Colon (tissue), 2 donors: ENCODE measurements around the gene NR6A1.

ENCODE experiments used
- FAIRE-seq: peaks from 2 replicates; lab custom pipeline; 2012; peaks lifted over from hg19 to GRCh38; lab: Jason Lieb, UNC
- donor health status: control.
- donor health status: control.

Gene NR6A1

DNA sequence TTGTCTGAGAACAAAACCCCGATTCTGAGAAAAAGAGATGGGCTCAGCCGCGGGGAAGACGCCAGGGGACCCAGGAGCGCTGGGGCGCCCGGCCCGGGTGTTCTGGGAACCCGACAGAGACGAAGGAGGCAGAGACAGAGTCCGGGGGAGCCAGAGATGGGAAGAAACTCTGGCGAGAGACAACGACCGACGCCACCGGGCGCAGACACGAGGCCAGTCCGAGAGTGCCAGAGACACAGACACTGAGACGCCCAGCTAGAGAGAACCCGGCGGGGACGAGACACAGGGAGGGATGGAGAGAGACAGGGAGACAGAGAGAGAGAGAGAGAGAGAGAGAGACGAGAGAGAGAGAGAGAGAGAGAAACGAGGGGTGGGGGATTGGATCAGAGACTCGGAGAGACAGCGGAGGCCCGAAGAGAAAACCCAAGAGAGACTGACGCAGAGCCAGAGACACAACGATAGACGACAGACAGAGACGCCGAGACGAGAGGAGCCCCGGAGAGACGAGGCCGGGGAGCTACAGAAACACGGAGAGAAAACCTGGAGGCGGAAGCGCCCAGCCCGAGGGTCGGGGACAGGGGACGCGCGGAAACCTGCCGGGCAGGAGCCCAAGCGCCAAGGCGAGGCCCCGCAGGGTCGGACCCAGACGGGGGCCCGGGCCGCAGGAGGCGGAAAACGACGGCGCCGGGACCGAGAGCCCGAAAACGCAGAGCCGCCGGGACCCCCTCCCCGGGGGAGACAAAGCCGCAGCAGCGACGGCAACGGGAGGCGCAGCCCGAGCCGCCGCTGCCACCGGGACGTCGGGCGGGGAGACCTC, 267.2 kb downstream of the NR6A1 start:
- FAIRE-seq = no peak

DNA sequence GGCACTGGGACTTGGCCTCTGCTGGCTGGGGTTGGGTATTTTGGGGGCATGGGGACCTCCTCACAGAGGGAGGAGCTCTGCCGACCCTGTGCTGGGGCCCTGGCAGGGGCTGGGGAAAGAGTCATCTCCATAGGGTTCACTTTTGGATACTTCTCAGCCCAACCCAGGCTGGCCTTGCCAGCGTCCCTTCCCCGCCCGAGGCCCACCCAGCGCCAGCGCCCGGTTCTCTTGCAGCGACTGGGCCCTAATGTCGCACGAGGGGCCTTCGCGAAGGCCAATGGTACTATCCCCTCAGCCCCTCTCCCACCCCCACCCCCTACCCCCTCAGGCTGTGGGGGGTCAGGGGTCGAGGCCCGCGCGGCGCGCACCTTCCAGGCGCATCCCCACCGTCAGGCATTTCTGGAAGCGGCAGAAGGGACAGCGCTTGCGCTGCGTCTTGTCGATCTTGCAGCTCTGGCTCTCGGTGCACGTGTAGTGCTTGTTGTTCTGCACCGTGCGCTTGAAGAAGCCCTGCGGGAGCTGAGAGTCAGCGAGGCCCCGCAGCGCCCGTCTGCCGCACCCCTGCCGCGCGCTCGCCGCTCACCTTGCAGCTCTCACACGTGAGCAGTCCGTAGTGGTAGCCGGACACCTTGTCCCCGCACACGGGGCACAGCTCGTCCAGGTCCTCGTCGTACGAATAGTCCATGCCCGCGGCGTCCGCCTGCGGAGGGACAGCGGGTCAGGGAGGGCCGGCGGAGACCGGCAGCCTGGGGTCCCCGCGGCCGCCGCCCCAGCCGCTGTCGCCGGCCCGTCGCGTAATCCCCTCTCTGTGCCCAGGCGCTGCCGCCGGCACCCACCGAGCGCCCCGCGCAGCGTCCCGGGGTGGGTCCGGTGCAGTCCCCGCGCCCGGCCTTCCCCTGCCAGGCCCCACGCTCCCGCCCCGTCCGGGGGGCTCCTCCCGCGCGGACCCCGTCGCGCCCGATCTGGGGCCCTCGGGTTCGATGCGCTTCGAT, 268.1 kb downstream of the NR6A1 start:
- FAIRE-seq = no peak

DNA sequence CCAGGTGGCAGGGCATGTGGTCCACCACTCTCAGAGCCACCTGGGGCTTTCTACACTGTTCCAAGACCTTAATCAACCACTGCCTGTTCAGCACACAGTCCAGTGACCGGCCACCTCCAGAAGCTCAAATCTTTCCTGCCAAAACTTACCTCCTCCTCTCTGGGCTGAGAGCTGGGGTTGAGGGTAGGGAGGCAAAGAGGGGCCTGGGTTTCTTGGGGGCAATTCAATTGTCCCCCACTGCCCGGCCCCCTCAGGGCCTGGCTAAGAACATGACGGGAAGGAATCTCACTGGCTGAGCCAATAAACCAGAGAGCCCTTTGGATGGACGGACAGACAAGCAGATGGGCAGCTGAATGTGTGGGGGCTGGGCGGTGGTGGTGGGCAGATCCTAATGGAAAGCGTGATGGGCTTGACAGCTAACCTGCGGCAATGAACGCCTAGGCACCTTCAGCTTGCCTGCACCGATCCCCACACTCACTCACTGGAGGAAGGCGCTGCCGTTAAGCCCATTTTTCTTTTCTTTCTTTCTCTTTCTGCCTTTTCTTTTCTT, 269.3 kb downstream of the NR6A1 start:
- FAIRE-seq = no peak

DNA sequence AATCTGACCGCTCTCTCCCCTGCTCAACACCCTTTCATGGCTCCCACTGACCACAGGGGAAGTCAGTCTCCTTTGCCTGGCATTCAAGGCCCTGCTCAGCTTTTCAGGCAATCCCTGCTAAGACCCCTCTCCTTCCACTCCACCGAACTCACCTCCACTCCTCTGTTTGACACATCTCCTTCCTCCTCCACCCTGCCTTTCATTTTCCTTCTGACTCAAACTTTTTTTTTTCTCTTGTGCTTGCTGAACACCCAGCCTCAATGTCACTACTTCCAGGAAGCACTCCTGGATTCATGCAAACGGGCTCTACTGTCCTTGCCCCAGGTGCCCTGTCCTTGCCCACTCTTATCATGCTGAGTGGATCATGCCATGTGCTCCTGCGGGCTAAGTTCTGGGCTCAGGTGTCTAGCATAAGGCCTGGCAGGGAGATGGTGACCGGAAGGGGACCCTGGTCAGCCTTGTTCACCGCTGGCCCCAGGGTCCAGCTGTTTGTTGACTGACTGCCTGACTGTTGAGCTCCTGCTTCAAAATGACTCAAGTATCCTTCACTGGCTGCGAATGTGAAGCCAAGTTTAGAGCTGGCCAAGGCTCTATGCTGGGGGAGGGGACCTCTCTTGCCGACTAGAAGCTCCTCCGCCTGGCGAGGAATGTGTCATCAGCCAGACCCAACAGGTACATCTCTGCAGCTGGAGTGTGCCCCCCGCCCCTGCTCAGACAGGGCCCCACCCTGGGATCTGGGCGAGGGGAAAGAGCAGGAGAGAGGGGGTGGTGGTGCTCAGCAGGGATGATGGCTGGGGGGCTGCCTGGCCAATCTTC, 270.1 kb downstream of the NR6A1 start:
- FAIRE-seq = no peak

DNA sequence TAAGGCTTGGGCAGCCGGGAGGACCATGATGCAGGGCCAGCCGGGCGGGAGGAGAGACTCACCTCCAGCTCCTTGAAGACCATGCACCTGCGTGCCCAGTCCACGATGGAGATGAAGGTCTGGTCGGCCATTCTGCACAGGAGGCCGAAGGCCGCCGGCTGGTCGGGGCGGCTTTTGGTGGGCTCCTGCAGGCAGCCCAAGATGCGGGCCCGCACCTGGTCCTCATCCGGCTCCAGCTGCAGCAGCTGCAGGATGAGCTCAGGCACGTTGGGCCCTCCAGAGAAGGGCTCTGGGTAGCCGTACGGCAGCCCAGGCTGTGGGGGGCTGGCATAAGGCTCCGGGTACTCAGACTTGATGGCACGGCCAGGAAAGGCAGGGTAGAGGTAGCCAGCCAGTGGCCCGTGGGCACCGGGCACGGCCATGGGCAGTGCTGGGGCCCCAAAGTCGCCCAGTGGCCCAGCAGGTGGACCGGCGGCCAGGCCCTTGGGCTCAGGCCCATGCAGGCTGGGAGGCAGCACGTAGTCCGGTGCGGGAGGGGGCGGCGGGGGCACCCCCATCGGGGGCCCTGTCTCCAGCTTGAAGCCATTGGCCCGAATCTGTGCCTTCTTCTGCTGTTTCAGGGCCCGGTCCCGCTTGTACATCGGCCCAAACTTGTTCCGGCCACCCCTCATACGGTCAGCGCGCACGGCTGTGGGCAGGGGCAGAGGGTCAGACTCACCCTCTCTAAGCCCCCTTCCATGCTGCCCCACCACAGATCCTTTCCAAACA, 270.9 kb downstream of the NR6A1 start:
- FAIRE-seq = no peak

DNA sequence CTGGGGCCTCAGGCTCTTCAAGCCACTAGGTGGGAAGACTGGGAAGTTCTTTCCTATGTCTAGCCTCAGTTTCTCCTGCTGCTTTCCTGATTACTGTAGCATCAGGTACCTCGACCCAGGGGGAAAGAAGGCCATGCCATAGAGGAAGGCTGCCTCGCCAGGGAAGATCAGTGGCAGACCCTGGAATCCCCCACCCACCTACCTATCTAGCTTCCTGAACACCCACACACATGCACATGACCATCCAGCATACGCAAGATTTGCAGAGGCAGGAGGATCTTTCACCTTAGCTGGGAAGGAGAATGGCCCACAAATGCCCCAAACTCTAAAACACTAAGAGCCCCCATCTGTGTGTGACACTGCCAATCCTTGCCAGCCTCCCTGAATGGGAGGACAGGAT, 271.9 kb downstream of the NR6A1 start:
- FAIRE-seq = no peak

DNA sequence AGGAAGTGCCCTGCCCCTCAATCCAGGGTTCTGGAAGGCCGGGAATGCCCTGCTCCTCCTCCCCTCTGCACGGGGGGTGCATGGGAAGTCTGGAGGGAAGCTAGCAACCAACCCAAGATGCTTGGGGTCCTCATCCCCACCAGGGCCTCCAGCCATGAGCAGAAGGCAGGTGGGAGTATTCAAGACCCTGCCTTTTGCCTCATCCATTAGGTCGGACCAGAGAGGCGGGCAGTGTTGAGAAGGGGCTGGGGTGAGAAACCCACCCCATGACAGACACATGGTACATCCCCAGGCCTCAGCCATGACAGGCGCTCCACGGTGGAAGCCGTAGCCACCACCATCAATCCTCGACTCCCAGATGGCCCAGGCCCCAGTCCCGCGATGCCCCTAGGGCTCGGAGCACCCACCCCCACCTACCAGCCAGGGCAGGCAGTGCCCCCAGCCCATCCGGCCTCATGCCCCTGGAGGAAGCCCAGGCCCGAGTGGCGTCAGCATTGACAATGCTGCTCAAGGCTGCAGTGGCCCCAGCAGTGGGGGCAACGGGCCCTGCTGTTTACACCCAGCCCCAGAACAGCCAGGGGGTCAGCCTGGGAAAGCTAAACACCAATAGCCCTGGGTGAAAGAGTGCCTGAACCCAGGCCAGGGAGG, 272.5 kb downstream of the NR6A1 start:
- no peak for FAIRE-seq

DNA sequence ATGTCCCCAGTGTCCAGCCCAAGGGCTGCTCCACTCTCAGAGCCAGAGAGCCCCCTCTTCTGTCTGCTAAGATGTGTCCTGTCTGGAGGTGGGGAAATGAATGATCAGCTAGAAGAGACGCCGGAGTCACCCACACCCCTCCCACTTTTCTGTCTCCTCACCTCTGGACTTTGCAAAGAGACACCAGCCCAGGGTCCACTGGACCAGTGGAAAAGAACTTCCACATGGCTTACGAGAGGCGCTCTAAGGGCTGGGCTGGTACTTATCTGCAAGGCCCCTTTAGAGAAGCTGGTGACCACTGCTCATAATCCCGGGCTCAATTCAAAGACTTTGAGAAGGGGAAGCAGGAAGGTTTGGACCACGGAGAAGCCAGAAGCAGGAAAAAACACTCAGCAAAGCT, 273.1 kb downstream of the NR6A1 start:
- no peak for FAIRE-seq

DNA sequence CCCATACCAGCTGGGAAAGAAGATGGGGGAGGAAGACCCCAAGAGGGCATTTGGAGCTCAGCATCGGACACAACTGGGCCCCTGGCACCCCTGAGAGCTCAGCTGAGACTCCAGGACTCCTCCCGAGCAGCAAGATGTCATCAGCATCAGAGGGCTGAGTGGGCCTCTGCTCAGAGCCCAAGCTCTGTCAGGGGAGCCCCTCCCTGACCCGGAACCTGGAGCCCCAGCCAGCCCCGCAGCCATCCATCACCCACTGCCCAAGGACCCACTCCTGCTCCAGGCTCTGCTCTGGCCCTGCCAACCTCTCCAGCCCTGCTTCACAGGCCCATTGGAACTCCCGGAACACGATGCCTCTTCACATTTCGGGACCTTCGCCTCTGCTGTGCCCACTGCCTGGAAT, 273.7 kb downstream of the NR6A1 start:
- no peak for FAIRE-seq

DNA sequence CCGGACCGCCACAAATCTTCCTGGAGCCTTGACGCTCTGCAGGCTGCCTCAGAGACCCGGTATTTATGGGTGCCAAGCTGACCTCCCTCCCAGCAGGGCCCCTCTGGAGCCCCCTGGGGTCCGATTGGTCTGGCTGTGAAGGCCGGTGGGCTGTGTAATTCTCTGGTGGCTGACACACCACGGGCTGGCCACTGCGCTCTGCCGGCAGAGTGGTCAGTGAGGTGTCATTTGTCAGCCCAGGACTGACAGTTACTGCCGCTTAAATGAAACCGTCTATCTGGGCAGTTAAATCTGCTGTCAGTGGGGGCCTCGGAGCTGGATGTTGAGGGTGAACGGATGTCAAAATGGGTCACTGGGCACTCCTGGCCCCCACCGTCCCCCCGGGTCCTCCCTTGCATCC, 274.6 kb downstream of the NR6A1 start:
- FAIRE-seq = no peak

DNA sequence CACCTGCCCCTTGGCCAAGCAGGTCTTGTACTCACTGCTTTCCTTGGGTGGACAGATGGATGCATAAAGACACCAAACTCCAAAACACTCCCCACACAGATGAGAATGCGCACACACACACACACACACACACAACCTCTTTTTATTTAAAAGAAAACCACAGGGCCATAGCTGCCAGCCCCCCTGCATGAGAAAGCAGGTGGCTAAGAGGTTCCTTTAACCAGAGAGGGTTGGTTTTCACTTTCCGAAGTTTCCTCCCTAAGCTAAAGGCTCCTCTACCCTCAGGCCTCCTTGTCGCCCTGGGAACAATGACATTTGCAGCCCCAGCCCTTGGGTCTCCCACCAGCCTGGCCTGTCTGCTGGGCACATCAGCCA, 275.0 kb downstream of the NR6A1 start:
- no peak for FAIRE-seq

DNA sequence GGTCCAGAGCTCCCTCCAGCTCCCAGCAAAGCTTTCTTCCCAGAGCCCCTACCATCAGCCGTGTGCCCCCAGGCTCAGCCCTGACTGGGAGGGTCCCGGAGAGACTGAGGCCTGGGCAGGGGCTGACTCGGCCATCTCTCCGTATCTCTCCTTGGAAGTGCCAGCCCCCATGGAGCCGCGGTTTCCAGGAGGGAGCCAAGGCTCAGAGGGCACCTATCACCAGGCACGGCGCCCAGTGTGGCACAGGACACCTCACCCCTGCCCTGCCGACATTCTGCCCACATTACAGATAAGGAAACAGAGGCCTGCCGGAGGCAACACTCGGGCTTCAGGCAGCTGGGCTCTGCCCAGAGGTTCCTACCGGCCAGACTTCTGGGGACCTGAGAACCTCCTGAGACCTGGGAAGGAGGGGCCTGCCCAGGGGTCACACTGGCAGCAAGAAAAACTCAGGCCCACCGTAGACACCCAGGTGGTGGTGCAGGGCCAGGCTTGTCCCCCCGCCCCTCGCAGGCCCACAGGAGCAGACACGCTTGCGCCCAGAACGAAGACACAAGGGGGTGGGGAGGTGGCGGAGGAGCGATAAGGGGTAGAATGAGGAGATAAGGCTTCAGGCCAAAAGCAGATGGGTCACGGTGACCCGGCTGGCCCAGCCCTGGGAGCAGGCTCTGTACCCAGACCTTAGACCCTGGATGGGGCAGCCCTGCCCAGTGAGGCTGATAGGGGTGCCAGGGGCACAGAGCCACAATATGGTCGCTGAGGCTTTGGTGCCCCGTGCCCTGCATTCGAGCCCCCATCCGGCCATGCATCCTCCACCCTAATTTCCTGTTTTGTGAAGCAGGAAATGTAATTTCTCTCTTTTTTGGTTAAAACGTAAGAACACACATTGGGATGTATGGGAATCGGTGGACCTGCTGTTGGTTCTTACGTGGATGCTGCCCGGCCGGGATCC, 275.7 kb downstream of the NR6A1 start:
- FAIRE-seq = no peak

DNA sequence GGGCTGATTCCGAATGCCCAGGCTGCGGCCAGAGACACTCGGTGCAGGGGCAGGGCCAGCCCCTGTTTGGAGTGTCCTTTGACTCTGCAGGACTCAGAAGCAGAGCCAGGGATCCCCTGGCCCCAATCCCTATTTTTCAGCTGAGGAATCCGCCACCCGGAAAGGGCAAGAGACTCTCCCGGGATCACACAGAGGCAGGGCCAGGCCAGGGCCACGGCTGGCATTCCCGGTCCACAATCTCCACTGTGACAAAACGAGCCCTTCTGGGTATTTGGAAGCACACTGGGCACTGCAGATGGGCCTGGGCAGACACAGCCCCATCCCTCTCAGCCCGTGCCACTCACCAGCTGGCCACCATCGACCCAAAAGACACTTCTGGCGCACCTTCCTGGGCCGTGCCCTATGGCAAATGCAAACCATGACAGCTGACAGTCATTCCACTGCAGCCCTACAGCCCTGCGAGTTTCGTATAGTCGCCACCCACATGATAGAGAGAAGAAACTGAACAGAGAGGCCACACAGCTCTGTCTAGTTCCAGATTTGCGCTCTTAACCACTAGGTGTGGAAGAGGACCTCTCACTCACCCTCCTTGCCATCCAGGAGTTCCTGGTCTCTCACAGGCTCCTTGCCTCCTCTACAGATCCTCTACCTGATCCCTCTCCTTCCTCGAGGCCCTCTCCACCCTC, 277.2 kb downstream of the NR6A1 start:
- FAIRE-seq = no peak

DNA sequence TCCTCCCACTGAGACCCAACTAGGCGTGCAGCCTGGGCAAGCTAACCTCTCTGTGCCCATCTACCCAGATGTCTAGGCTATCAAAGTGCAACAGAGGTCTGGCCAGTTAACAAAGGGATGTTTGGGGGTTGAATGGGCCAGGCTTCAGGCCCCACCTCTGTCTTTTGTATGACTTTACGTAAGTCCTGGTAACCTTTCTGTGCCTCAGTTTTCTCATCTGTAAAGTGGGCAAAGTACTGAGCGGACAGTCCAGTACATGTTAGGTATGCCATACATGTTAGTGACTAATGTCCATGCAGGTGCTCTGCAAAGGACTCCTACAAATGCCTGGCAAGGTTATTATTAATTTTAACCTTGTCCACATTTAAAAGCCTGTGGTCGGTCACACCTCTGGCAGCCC, 277.9 kb downstream of the NR6A1 start:
- FAIRE-seq = no peak

DNA sequence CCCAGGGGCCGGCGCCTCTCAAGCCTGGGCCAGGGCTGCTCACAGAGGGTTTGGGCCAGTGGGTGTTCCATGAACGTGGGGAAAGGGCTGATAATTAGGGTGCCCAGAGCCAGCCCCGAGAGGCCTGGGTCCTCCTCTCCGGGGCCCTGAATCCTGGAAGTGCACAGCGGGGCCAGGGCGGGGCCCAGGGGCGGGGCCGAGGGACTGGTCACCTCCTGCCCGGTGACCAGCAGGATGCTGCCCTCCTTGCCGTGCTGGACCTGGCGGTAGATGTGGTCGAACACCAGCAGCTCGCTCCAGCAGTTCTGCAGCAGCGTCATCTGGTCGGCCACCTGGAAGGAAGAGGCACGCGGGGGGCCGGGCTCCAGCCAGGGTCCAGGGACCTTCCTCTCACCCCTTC, 278.3 kb downstream of the NR6A1 start:
- no peak for FAIRE-seq

DNA sequence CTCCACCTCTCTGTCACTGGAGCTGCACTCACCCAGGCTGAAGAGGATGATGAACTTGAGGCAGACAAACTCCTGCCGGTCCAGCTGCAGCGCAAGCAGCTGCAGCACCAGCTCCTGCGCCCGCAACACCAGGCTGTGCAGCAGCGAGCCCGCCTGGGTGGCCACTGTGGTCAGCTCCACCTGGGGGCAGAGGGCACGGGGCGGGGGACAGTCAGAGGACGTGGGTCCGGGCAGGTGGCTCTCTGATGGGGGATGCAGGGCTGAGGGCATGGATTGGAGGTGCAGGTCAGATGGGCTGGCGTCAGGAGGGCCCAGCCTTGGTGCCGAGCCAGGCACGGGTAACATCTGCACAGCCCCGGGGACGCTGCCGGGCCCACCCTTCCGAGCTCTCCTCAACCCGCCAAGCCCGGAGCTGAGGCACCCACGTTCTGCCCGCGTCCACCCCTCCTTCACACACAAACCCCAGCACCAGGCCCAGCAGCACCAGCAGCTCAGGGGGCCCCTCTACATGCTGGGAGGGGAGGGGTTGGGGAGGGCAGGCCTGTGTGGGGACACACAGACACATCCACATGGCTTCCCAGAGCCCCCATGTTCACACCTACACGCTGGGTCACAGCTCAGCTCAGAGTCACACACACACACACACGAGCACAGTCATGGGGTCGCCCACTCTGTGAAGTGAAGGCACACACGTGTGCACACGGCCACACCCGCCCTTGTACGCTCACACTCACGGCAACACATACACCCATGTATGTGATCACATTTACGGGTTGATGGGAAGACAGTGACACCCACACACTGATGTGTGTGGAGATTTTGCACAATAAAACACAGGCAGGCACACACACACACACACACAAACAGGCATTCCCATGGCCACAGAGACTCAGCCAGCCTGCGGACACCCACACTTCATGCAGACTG, 279.8 kb downstream of the NR6A1 start:
- FAIRE-seq = no peak

DNA sequence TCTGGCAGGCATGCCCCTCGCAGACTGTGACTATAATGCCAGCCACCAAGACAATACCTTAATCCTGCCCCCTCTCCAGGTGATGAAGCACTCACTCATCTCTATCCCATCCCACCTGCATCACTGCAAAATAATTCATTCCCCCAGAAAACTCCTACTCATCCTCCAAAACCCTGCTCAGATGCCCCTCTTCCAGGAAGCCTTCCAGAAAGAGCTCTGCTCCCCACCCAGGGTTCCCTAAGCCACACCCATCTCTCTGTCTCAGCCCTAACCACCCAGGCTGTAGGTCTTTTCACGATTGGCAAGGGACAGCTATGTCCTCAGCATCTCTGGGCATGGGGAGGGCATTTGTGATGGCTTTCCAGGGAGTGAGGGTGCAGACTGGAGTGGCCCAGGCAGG, 281.1 kb downstream of the NR6A1 start:
- no peak for FAIRE-seq

DNA sequence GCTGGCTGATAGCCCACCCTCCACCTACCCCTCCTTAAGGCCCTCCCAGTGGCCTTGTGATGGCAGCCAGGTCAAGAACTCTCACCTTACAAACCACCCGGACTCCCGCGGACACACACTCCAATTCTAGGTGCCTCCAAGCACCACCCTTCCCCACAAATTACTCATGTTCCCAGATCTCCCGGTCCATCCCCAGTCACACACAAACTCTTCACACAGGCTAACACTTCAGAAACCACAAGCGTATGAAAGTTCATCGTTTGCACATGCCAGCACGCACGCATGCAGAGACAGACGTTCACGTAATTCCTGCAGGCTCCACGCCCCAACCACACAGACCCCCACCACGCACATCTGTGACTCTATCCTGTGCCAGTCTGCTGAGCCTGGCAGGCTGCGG, 281.9 kb downstream of the NR6A1 start:
- FAIRE-seq = no peak
